ENCODE data around the gene CHN1. TPM values are rescaled to one million over a fixed set of nuclear protein-coding genes. Genes with fewer than 3 reads are reported as not detected.

CHN1 gene
- total RNA-seq, 1 donor from 2014 or later, result 45.0 TPM

GRCh38 chr2:174775571-174775980 lies 229.6 kb downstream of the CHN1 start:
- H3F3A ChIP-seq (ENCODE audit: low read depth), result peaks cover 51% of the 10 kb centered on the region
- no peaks in the 10 kb centered on the region for H3K27me3 ChIP-seq
- H3K27ac Mint-ChIP-seq, result no peak overlapping the region
- no peaks in the 10 kb centered on the region for H3K36me3 ChIP-seq
- no peaks in the 10 kb centered on the region for H3K36me3 Mint-ChIP-seq
- TF ChIP-seq EZH2 (IDR thresholded peaks at IDR 0.05), result no peak
- no peak for TF ChIP-seq CTCF (IDR thresholded peaks at IDR 0.05)
- no peak for TF ChIP-seq EZH2phosphoT487 (IDR thresholded peaks at IDR 0.05)
- H3K9me3 Mint-ChIP-seq, result no peaks in the 10 kb centered on the region
- peaks cover 65% of the 10 kb centered on the region for H3K4me1 Mint-ChIP-seq
- H3K4me2 ChIP-seq, result no peak overlapping the region
- no peaks in the 10 kb centered on the region for H3K79me2 ChIP-seq (ENCODE audit: low read depth)
- no peak overlapping the region for H2AFZ ChIP-seq (replicated peaks)
- no peak for DNase-seq (ENCODE audit: low spot score)
- H3K27ac ChIP-seq, result no peak overlapping the region
- no peak overlapping the region for H3K9ac ChIP-seq
- H3K4me3 Mint-ChIP-seq, result no peak overlapping the region
- H3K27me3 Mint-ChIP-seq (ENCODE audit: insufficient read depth, low read depth), result no peaks in the 10 kb centered on the region
- H3K4me1 ChIP-seq, result peaks cover 52% of the 10 kb centered on the region
- H4K20me1 ChIP-seq (ENCODE audit: low read depth), result no peaks in the 10 kb centered on the region
- no peak overlapping the region for H3K4me3 ChIP-seq
- H3K9me3 ChIP-seq (ENCODE audit: low read depth), result no peaks in the 10 kb centered on the region

GRCh38 chr2:174774886-174775285 lies 230.3 kb downstream of the CHN1 start:
- no peak overlapping the region for H2AFZ ChIP-seq (replicated peaks)
- Mint-ChIP-seq H3K36me3 (no peaks in the 10 kb centered on the region), H3K9me3 (no peaks in the 10 kb centered on the region), H3K4me1 (peaks cover 63% of the 10 kb centered on the region), H3K27me3 (ENCODE audit: insufficient read depth, low read depth) (no peaks in the 10 kb centered on the region), H3K4me3 (no peak overlapping the region), H3K27ac (no peak overlapping the region)
- peaks cover 53% of the 10 kb centered on the region for H3F3A ChIP-seq (ENCODE audit: low read depth)
- no peak overlapping the region for H3K4me2 ChIP-seq
- H3K27ac ChIP-seq, result no peak overlapping the region
- peaks cover 46% of the 10 kb centered on the region for H3K4me1 ChIP-seq
- no peaks in the 10 kb centered on the region for H3K36me3 ChIP-seq
- no peak overlapping the region for H3K4me3 ChIP-seq
- no peaks in the 10 kb centered on the region for H3K27me3 ChIP-seq
- H3K79me2 ChIP-seq (ENCODE audit: low read depth), result no peaks in the 10 kb centered on the region
- H4K20me1 ChIP-seq (ENCODE audit: low read depth), result no peaks in the 10 kb centered on the region
- no peak overlapping the region for H3K9ac ChIP-seq
- TF ChIP-seq EZH2phosphoT487 (IDR thresholded peaks at IDR 0.05), result no peak
- TF ChIP-seq CTCF (IDR thresholded peaks at IDR 0.05), result no peak
- no peak for TF ChIP-seq EZH2 (IDR thresholded peaks at IDR 0.05)
- DNase-seq (ENCODE audit: low spot score), result no peak
- no peaks in the 10 kb centered on the region for H3K9me3 ChIP-seq (ENCODE audit: low read depth)

DNA sequence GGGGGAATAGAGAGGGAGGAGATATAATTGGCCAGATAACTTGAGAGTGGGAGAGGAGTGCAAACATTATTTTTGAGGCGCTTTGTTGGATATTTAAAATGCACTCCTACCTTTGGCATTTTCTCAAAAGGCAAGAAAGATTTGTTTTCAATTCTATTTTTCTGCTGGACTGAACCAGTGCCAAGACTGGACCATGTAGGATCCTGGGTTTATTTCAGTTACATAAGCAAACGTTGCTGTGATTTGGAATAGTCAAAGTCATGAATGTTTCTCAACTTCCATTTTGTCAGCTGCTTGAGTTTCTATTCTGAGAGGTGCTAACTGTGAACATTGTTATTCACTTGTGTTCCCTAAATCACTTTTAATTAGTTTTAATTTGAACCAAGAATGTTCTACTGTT lies 232.0 kb downstream of the CHN1 start:
- no peaks in the 10 kb centered on the region for H3K79me2 ChIP-seq (ENCODE audit: low read depth)
- peaks cover 43% of the 10 kb centered on the region for H3K4me1 ChIP-seq
- no peak overlapping the region for H3K27ac ChIP-seq
- no peaks in the 10 kb centered on the region for H3K36me3 ChIP-seq
- H3K4me3 Mint-ChIP-seq, result no peak overlapping the region
- no peak overlapping the region for H2AFZ ChIP-seq (replicated peaks)
- no peak overlapping the region for H3K9ac ChIP-seq
- H3K27me3 Mint-ChIP-seq (ENCODE audit: insufficient read depth, low read depth), result peaks cover 8% of the 10 kb centered on the region
- H3K27ac Mint-ChIP-seq, result peak overlapping the region; percentile 97
- no peak overlapping the region for H3K4me2 ChIP-seq
- no peak for TF ChIP-seq EZH2phosphoT487 (IDR thresholded peaks at IDR 0.05)
- no peak for TF ChIP-seq CTCF (IDR thresholded peaks at IDR 0.05)
- no peak for TF ChIP-seq EZH2 (IDR thresholded peaks at IDR 0.05)
- no peaks in the 10 kb centered on the region for H3K9me3 Mint-ChIP-seq
- H3K9me3 ChIP-seq (ENCODE audit: low read depth), result no peaks in the 10 kb centered on the region
- peaks cover 60% of the 10 kb centered on the region for H3F3A ChIP-seq (ENCODE audit: low read depth)
- no peak for DNase-seq (ENCODE audit: low spot score)
- no peaks in the 10 kb centered on the region for H4K20me1 ChIP-seq (ENCODE audit: low read depth)
- peaks cover 59% of the 10 kb centered on the region for H3K4me1 Mint-ChIP-seq
- H3K36me3 Mint-ChIP-seq, result no peaks in the 10 kb centered on the region
- H3K4me3 ChIP-seq, result no peak overlapping the region
- no peaks in the 10 kb centered on the region for H3K27me3 ChIP-seq

All from neural progenitor cell (in vitro differentiated cells).